Stomach (tissue), 4 donors: Measurements from ENCODE around the gene NFKBIA.

Experiments
- EP300 ChIP-seq: sonication (generic); formaldehyde crosslinking; IDR thresholded peaks from one replicate; pipeline ENCODE4 v1.6.1; 2017; ENCODE audit warnings: antibody characterized with exemption
- POLR2A ChIP-seq, 4 donors: fragments of 450-650 bp; IDR thresholded peaks; one replicate each; pipeline ENCODE4 v1.6.1; 2016; ENCODE audit warnings: antibody characterized with exemption in 4 of 4, control low read depth in 2 of 4, mild to moderate bottlenecking in 1 of 4, moderate library complexity in 1 of 4
- POLR2AphosphoS5 ChIP-seq, 3 donors: sonication (generic); formaldehyde crosslinking; IDR thresholded peaks; one replicate each; pipeline ENCODE4 v1.6.1; 2016; ENCODE audit warnings: antibody characterized with exemption in 3 of 3
- TF ChIP-seq, protein P1 (sequence below), 7 experiments: fragments of 450-650 bp in 4 of 7; fragments of 200-600 bp in 3 of 7; sonication (generic) in 3 of 7; IDR thresholded peaks; one replicate each; pipeline ENCODE4 v1.5.1; 2016 to 2019; ENCODE audit warnings: antibody characterized with exemption in 7 of 7, control low read depth in 2 of 7, mild to moderate bottlenecking in 1 of 7

GRCh38 chr14:35420036-35420811, 15.7 kb upstream of the NFKBIA start:
- TF ChIP-seq POLR2A (IDR thresholded peaks at IDR 0.05) (no peak), EP300 (no peak), POLR2AphosphoS5 (IDR thresholded peaks at IDR 0.05) (no peak)
- TF ChIP-seq, protein P1, sequence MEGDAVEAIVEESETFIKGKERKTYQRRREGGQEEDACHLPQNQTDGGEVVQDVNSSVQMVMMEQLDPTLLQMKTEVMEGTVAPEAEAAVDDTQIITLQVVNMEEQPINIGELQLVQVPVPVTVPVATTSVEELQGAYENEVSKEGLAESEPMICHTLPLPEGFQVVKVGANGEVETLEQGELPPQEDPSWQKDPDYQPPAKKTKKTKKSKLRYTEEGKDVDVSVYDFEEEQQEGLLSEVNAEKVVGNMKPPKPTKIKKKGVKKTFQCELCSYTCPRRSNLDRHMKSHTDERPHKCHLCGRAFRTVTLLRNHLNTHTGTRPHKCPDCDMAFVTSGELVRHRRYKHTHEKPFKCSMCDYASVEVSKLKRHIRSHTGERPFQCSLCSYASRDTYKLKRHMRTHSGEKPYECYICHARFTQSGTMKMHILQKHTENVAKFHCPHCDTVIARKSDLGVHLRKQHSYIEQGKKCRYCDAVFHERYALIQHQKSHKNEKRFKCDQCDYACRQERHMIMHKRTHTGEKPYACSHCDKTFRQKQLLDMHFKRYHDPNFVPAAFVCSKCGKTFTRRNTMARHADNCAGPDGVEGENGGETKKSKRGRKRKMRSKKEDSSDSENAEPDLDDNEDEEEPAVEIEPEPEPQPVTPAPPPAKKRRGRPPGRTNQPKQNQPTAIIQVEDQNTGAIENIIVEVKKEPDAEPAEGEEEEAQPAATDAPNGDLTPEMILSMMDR (IDR thresholded peaks at IDR 0.05), result no peak
